CD4-positive, alpha-beta T cell (primary cell): ENCODE measurements around the gene RBMS2. TPM values are rescaled to one million over a fixed set of nuclear protein-coding genes. Genes with fewer than 3 reads are reported as not detected.

Experiments
- ATAC-seq: fragments of 200-7000 bp; cut with Tn5 transposase; one replicate; pipeline ENCODE4 v1.10.0; 2022; ENCODE audit warnings: mild to moderate bottlenecking; ENCODE audit not compliant: poor library complexity
- CTCF ChIA-PET: fragments of 350-600 bp; sonication (Branson Sonifier 250); formaldehyde crosslinking; loops from one replicate; lab custom pipeline; 2021; ENCODE audit warnings: antibody characterized with exemption, inconsistent platforms; lab: Charles Lee
- POLR2A ChIA-PET: fragments of 350-600 bp; sonication (Branson Sonifier 250); formaldehyde crosslinking; loops from one replicate; lab custom pipeline; 2021; ENCODE audit warnings: antibody characterized with exemption, inconsistent platforms; lab: Charles Lee
- DNase-seq, 14 experiments: peaks; one replicate each; pipeline ENCODE4 v3.0.0-alpha.2; 2013 to 2020; ENCODE audit warnings: mixed read lengths in 2 of 14
- H3K27ac ChIP-seq, 2 donors: one replicate each; pipeline versions ENCODE4 v1.5.1 to v1.7.0; 2013; ENCODE audit warnings: low read length in 2 of 2, low read depth in 1 of 2, mild to moderate bottlenecking in 1 of 2
- H3K27me3 ChIP-seq, 2 experiments: 1 replicate in 1 of 2; 2 replicates in 1 of 2; pipeline versions ENCODE4 v1.6.1 to v1.7.0; 2013; ENCODE audit warnings: low read length in 2 of 2, control low read depth in 1 of 2, mild to moderate bottlenecking in 1 of 2, moderate library complexity in 1 of 2; ENCODE audit not compliant: insufficient read depth in 2 of 2, control insufficient read depth in 1 of 2
- H3K36me3 ChIP-seq: one replicate; pipeline ENCODE4 v1.6.1; 2013; ENCODE audit warnings: low read length, control low read depth; ENCODE audit not compliant: insufficient read depth
- H3K4me1 ChIP-seq: one replicate; pipeline ENCODE4 v1.6.1; 2013; ENCODE audit warnings: low read length, control low read depth; ENCODE audit not compliant: insufficient read depth
- H3K4me3 ChIP-seq: one replicate; pipeline ENCODE4 v1.5.1; 2013; ENCODE audit warnings: mild to moderate bottlenecking, low read length, moderate library complexity
- H3K9me3 ChIP-seq, 2 experiments: 1 replicate in 1 of 2; 2 replicates in 1 of 2; pipeline versions ENCODE4 v1.6.1 to v1.7.0; 2013; ENCODE audit warnings: low read length in 2 of 2, mild to moderate bottlenecking in 2 of 2, control low read depth in 1 of 2, moderate library complexity in 1 of 2; ENCODE audit not compliant: control insufficient read depth in 1 of 2, insufficient read depth in 1 of 2
- H3K27ac Mint-ChIP-seq: one replicate; pipeline ENCODE4 v1.8.0; 2020; ENCODE audit warnings: mixed read lengths
- H3K27me3 Mint-ChIP-seq: one replicate; pipeline ENCODE4 v1.8.0; 2021; ENCODE audit warnings: mixed read lengths
- H3K36me3 Mint-ChIP-seq: one replicate; pipeline ENCODE4 v1.8.0; 2021; ENCODE audit warnings: low read depth, mixed read lengths
- H3K4me1 Mint-ChIP-seq: one replicate; pipeline ENCODE4 v1.8.0; 2021; ENCODE audit warnings: low read depth, mixed read lengths
- H3K4me3 Mint-ChIP-seq: one replicate; pipeline ENCODE4 v1.8.0; 2020; ENCODE audit warnings: mild to moderate bottlenecking, mixed read lengths
- H3K9me3 Mint-ChIP-seq: one replicate; pipeline ENCODE4 v1.8.0; 2020; ENCODE audit warnings: mixed read lengths
- intact Hi-C, 2 experiments: fragments of 100-400 bp; cut with DNase I in 1 of 2; cut with micrococcal nuclease in 1 of 2; formaldehyde crosslinking; loops; one replicate each; pipeline versions ENCODE4 v1.15.1 to v1.9.0; 2023 to 2025; cut with DNase I, micrococcal nuclease
- polyA plus RNA-seq, 2 donors: library from polyadenylated mRNA; unstranded; fragments of 120-200 nt; gene quantifications; one replicate each; pipeline ENCODE4 v1.2.1, GENCODE V29; 2013
- total RNA-seq, 174 experiments: library from RNA in 2 of 174; stranded (reverse) in 2 of 174; gene quantifications; one replicate each; pipeline ENCODE4 v1.2.3 and lab custom pipeline; 2021 to 2026
- TF ChIP-seq, protein P1 (sequence below): fragments of 200-600 bp; IDR thresholded peaks from one replicate; pipeline ENCODE4 v1.8.0; 2022; ENCODE audit warnings: antibody characterized with exemption, mild to moderate bottlenecking

Gene RBMS2, protein sequence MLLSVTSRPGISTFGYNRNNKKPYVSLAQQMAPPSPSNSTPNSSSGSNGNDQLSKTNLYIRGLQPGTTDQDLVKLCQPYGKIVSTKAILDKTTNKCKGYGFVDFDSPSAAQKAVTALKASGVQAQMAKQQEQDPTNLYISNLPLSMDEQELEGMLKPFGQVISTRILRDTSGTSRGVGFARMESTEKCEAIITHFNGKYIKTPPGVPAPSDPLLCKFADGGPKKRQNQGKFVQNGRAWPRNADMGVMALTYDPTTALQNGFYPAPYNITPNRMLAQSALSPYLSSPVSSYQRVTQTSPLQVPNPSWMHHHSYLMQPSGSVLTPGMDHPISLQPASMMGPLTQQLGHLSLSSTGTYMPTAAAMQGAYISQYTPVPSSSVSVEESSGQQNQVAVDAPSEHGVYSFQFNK
- total RNA-seq (10 to 100 TPM in 1 of 2 experiments, 1 to 10 TPM in 1; 5.1 to 10.8 TPM), total RNA-seq (lab: John Stamatoyannopoulos, UW) (0.28 to 22.3 (median 2.8) reads per million in 172 experiments)
- polyA plus RNA-seq (2013, experiment 1 of 2) = 2.1 TPM
- polyA plus RNA-seq (2013, experiment 2 of 2) = 2.3 TPM

DNA sequence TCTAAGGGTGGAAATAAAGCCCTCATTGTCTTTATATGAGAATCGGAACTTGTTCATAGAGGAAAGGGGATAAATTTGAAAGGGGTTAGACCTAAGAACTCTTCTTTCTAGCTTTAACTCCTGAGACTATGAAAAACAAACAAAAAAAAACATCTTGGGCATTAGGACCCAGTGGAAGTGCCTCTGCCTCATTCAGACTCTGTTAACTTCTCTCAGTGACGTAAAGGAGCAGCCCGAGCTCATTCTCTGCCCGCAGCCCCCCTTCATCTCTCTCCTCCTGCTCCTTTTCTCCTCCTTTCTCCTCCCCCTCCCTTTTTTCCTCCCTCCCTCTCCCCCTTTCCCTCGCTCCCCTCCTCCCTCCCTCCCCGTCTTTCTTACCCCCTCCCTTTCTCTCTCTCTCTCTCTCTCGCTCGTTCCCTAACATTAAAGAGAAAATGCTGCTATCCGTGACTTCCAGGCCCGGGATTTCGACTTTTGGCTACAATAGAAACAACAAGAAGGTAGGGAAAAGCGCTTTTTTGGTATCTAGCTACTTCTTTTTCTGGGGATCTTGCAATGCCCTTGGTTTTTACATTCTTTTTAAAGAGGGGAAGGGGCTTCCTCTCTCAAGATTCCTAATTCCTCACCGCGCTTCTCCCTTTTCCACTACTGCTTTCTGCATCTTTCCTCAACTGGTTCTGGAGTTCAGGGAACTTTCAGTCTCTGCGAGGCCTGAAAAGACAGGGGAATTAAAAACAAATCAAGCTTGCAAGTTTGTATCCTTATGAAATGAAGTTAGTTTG is at the start of gene RBMS2:
Gene RBMS2, plus strand, starts transcription at position 231 of the 782 bp plus-strand sequence. Its CDS starts 204 bp downstream, at position 435.
- POLR2A ChIA-PET = interaction anchor here (0.9 to 3.1 kb wide), 14 partner anchors 8 to 589 kb away, joined by 3 to 18 read pairs (median 5); partner anchors contain the start of genes GLS2 and STAT6
- H3K36me3 ChIP-seq = no peaks in the 10 kb centered on the region
- H3K36me3 Mint-ChIP-seq = no peaks in the 10 kb centered on the region
- no peaks in the 10 kb centered on the region for H3K27me3 ChIP-seq
- peak within 1 kb of the TSS; percentile 54 for H3K4me3 ChIP-seq
- peak within 1 kb of the TSS in 1 of 2 donors; percentile 14 for H3K27ac ChIP-seq
- peaks cover 38% of the 10 kb centered on the region for H3K4me1 Mint-ChIP-seq
- H3K27me3 Mint-ChIP-seq = no peaks in the 10 kb centered on the region
- DNase-seq = peak in 13 of 14 experiments; percentile 10 to 82 (median 31)
- peak within 1 kb of the TSS; percentile 98 for H3K4me3 Mint-ChIP-seq
- intact Hi-C loops = loop anchor here in 1 of 2 experiments (2.0 kb wide), 1 partner anchor 49 kb away; no protein-coding TSS in a partner anchor
- CTCF ChIA-PET = interaction anchor here (1.3 kb wide), 1 partner anchor 51 kb away, joined by 4 read pairs; no protein-coding TSS in a partner anchor
- peaks cover 20% of the 10 kb centered on the region for H3K4me1 ChIP-seq
- TF ChIP-seq, protein P1, sequence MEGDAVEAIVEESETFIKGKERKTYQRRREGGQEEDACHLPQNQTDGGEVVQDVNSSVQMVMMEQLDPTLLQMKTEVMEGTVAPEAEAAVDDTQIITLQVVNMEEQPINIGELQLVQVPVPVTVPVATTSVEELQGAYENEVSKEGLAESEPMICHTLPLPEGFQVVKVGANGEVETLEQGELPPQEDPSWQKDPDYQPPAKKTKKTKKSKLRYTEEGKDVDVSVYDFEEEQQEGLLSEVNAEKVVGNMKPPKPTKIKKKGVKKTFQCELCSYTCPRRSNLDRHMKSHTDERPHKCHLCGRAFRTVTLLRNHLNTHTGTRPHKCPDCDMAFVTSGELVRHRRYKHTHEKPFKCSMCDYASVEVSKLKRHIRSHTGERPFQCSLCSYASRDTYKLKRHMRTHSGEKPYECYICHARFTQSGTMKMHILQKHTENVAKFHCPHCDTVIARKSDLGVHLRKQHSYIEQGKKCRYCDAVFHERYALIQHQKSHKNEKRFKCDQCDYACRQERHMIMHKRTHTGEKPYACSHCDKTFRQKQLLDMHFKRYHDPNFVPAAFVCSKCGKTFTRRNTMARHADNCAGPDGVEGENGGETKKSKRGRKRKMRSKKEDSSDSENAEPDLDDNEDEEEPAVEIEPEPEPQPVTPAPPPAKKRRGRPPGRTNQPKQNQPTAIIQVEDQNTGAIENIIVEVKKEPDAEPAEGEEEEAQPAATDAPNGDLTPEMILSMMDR = no peak
- H3K27ac Mint-ChIP-seq = peak within 1 kb of the TSS; percentile 71
- peak; percentile 93 for ATAC-seq
- H3K9me3 ChIP-seq = no peaks in the 10 kb centered on the region
- H3K9me3 Mint-ChIP-seq = no peaks in the 10 kb centered on the region

DNA sequence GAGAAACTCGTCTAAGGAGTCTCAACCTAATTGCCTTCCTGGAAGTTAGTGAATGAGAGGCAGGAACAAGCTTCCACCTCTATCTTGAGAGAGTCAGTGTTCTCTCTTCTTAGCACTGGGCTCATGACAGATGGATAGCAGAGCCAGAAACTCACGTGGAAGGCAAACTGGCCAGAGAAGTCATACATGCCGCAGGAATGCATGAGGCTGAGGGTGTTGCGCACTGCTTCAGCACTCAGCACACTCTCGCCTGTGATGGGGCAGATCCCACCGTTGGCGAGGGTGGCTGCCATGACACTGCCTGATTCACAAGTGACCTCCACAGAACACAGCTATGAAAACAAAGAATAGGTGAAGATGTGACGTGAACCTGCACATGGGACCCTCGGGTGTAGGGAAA is 47.2 kb upstream of the RBMS2 start:
- POLR2A ChIA-PET = no interaction called here
- H3K36me3 Mint-ChIP-seq = peaks cover 21% of the 10 kb centered on the region
- TF ChIP-seq, protein P1 = no peak

DNA sequence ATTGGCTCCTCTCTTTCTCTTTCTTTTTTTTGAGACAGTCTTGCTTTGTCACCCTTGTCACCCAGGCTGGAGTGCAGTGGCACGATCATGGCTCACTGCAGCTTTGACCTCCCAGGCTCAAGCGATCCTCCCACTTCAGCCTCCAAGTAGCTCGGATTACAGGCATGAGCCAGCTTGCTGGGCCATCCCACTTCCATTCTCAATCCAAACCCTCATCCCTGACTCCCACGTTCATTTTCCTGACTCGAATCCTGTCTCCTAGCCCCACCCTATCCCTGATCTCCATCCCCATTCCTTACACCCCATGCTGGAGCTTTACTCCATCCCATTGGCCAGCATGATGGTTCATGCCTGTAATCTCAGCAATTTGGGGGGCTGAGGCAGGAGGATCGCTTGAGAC is 45.5 kb upstream of the RBMS2 start:
- TF ChIP-seq, protein P1 = no peak
- CTCF ChIA-PET = no interaction called here

More for the DNA sequence above, 47.2 kb upstream of the RBMS2 start:
- CTCF ChIA-PET = interaction anchor here (1.4 kb wide), 1 partner anchor 10 kb away, joined by 5 read pairs; no protein-coding TSS in a partner anchor
- Histone ChIP-seq H3K36me3 (peaks cover 9% of the 10 kb centered on the region), H3K27ac (no peak overlapping the region), H3K9me3 (no peaks in the 10 kb centered on the region), H3K4me1 (peaks cover 12% of the 10 kb centered on the region), H3K4me3 (no peak overlapping the region), H3K27me3 (no peaks in the 10 kb centered on the region)
- intact Hi-C loops = no loop called here
- ATAC-seq = no peak
- H3K27ac Mint-ChIP-seq = no peak overlapping the region
- peaks cover 16% of the 10 kb centered on the region for H3K4me1 Mint-ChIP-seq
- no peak for DNase-seq
- H3K9me3 Mint-ChIP-seq = no peaks in the 10 kb centered on the region
- H3K4me3 Mint-ChIP-seq = no peak overlapping the region
- no peaks in the 10 kb centered on the region for H3K27me3 Mint-ChIP-seq

More for the DNA sequence above, 45.5 kb upstream of the RBMS2 start:
- Histone ChIP-seq H3K4me1 (no peaks in the 10 kb centered on the region), H3K36me3 (peaks cover 9% of the 10 kb centered on the region), H3K27ac (no peak overlapping the region), H3K27me3 (no peaks in the 10 kb centered on the region), H3K9me3 (no peaks in the 10 kb centered on the region), H3K4me3 (no peak overlapping the region)
- Mint-ChIP-seq H3K4me1 (peaks cover 8% of the 10 kb centered on the region), H3K4me3 (no peak overlapping the region), H3K36me3 (peaks cover 21% of the 10 kb centered on the region), H3K27me3 (no peaks in the 10 kb centered on the region), H3K27ac (no peak overlapping the region), H3K9me3 (no peaks in the 10 kb centered on the region)
- POLR2A ChIA-PET = no interaction called here
- intact Hi-C loops = no loop called here
- ATAC-seq (no peak), DNase-seq (no peak)
